DOHH2 (cell line): ENCODE measurements around the gene GRIK2.

Experiments used
- H3F3A ChIP-seq: fragments of 200-600 bp; sonication (generic), shearing (Covaris generic); 2 replicates; pipeline ENCODE4 v1.6.0; 2016; ENCODE audit warnings: antibody characterized with exemption, mild to moderate bottlenecking; ENCODE audit not compliant: control insufficient read depth, insufficient read depth
- H3K27ac ChIP-seq: fragments of 200-600 bp; sonication (generic); 2 replicates; pipeline ENCODE4 v1.5.1; 2014; ENCODE audit warnings: low read depth, mild to moderate bottlenecking, low read length, moderate library complexity
- H3K27me3 ChIP-seq: fragments of 200-600 bp; sonication (generic); 2 replicates; pipeline ENCODE4 v1.6.1; 2014; ENCODE audit warnings: mild to moderate bottlenecking, low read length, mixed read lengths; ENCODE audit not compliant: control insufficient read depth
- H3K36me3 ChIP-seq: fragments of 200-600 bp; sonication (generic); 2 replicates; pipeline ENCODE4 v1.6.1; 2014; ENCODE audit warnings: mild to moderate bottlenecking, low read length, moderate library complexity, mixed read lengths; ENCODE audit not compliant: control insufficient read depth
- H3K4me1 ChIP-seq: fragments of 200-600 bp; sonication (generic); 2 replicates; pipeline ENCODE4 v1.6.1; 2014; ENCODE audit warnings: mild to moderate bottlenecking, low read length, mixed read lengths; ENCODE audit not compliant: control insufficient read depth
- H3K4me2 ChIP-seq: fragments of 200-600 bp; sonication (generic); 2 replicates; pipeline ENCODE4 v1.6.0; 2014; ENCODE audit warnings: mild to moderate bottlenecking, low read length, moderate library complexity
- H3K4me3 ChIP-seq: fragments of 200-600 bp; sonication (generic); 2 replicates; pipeline ENCODE4 v1.5.1; 2014; ENCODE audit warnings: mild to moderate bottlenecking, low read length, mixed read lengths
- H3K79me2 ChIP-seq: fragments of 200-600 bp; sonication (generic); 2 replicates; pipeline ENCODE4 v1.6.1; 2014; ENCODE audit warnings: mild to moderate bottlenecking, low read length, mixed read lengths; ENCODE audit not compliant: control insufficient read depth
- H3K9me2 ChIP-seq: fragments of 200-600 bp; sonication (generic); replicated peaks from 2 replicates; pipeline ENCODE4 v1.6.1; 2014; ENCODE audit warnings: mild to moderate bottlenecking, low read length, mixed read lengths; ENCODE audit not compliant: control insufficient read depth
- H3K9me3 ChIP-seq: fragments of 200-600 bp; sonication (generic); 2 replicates; pipeline ENCODE4 v1.6.1; 2014; ENCODE audit warnings: antibody characterized with exemption, low read length, mixed read lengths; ENCODE audit not compliant: control insufficient read depth, insufficient read depth
- H4K20me1 ChIP-seq: fragments of 200-600 bp; sonication (generic); 2 replicates; pipeline ENCODE4 v1.6.0; 2014; ENCODE audit warnings: low read depth, mild to moderate bottlenecking, antibody characterized with exemption, low read length, moderate library complexity; ENCODE audit not compliant: control insufficient read depth, insufficient read depth
- CTCF ChIP-seq: fragments of 200-600 bp; sonication (generic); IDR thresholded peaks from one replicate; pipeline ENCODE4 v1.5.1; 2014; ENCODE audit warnings: antibody characterized with exemption, mild to moderate bottlenecking, low read depth, low read length; ENCODE audit not compliant: poor library complexity, severe bottlenecking
- EZH2phosphoT487 ChIP-seq: fragments of 200-600 bp; sonication (generic); IDR thresholded peaks from 2 replicates; pipeline ENCODE4 v1.6.1; 2017; ENCODE audit warnings: borderline replicate concordance, mild to moderate bottlenecking, antibody characterized with exemption, low read length, moderate library complexity, mixed read lengths

GRIK2 gene

GRCh38 chr6:101395345-101395744 is 1.8 kb downstream of the GRIK2 start:
- H3K4me3 ChIP-seq = no peak overlapping the region
- H3K36me3 ChIP-seq = no peaks in the 10 kb centered on the region
- no peaks in the 10 kb centered on the region for H3K27me3 ChIP-seq
- no peaks in the 10 kb centered on the region for H3K9me2 ChIP-seq
- H3K9me3 ChIP-seq = no peaks in the 10 kb centered on the region; the same call in 1 of the 2 replicates
- H3K4me2 ChIP-seq = no peak overlapping the region
- no peaks in the 10 kb centered on the region for H3F3A ChIP-seq
- H3K4me1 ChIP-seq = no peaks in the 10 kb centered on the region
- no peaks in the 10 kb centered on the region for H3K79me2 ChIP-seq
- no peak overlapping the region for H3K27ac ChIP-seq
- no peaks in the 10 kb centered on the region for H4K20me1 ChIP-seq
- no peak for TF ChIP-seq CTCF
- TF ChIP-seq EZH2phosphoT487 = no peak

- Histone ChIP-seq H3K27ac (no peak overlapping the region), H3K4me1 (no peaks in the 10 kb centered on the region), H3K4me2 (no peak overlapping the region), H3K9me3 (no peaks in the 10 kb centered on the region; the same call in 1 of the 2 replicates), H3F3A (no peaks in the 10 kb centered on the region), H3K27me3 (no peaks in the 10 kb centered on the region), H3K79me2 (no peaks in the 10 kb centered on the region), H3K4me3 (no peak overlapping the region), H3K36me3 (no peaks in the 10 kb centered on the region), H3K9me2 (no peaks in the 10 kb centered on the region), H4K20me1 (no peaks in the 10 kb centered on the region)
- no peak for TF ChIP-seq EZH2phosphoT487
Observed at GRCh38 chr6:101396548-101397173, 3.2 kb downstream of the GRIK2 start.

DNA sequence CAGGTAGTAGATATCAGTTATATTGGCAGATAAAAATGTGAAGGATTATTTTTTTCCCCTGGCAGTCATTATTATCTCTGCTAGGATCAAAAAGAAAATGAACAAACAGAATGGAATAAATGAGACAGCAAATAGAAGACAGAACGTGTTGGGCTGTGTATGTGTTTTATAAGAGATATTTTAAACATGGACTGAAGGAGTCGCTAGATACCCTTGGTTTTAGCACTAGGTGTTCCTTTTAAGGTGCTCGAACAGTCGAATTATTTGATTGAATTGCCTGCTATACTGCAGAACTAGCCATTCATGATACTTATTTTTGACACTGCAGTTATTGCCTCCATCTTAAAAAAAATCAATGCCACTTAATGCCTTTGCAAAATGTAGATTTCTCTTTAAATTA is 3.7 kb downstream of the GRIK2 start:
- no peaks in the 10 kb centered on the region for H3K4me1 ChIP-seq
- H3K27ac ChIP-seq = no peak overlapping the region
- no peak overlapping the region for H3K4me3 ChIP-seq
- no peaks in the 10 kb centered on the region for H3K9me2 ChIP-seq
- H4K20me1 ChIP-seq = no peaks in the 10 kb centered on the region
- H3K36me3 ChIP-seq = no peaks in the 10 kb centered on the region
- H3K4me2 ChIP-seq = no peak overlapping the region
- no peak for TF ChIP-seq EZH2phosphoT487
- TF ChIP-seq CTCF = no peak
- no peaks in the 10 kb centered on the region for H3K27me3 ChIP-seq
- H3K9me3 ChIP-seq = no peaks in the 10 kb centered on the region; the same call in 1 of the 2 replicates
- no peaks in the 10 kb centered on the region for H3K79me2 ChIP-seq
- no peaks in the 10 kb centered on the region for H3F3A ChIP-seq

- H3F3A ChIP-seq = no peaks in the 10 kb centered on the region
- H3K36me3 ChIP-seq = no peaks in the 10 kb centered on the region
- H3K4me3 ChIP-seq = no peak overlapping the region
- no peak overlapping the region for H3K4me2 ChIP-seq
- no peaks in the 10 kb centered on the region for H3K27me3 ChIP-seq
- no peaks in the 10 kb centered on the region for H3K79me2 ChIP-seq
- H3K4me1 ChIP-seq = no peaks in the 10 kb centered on the region
- no peaks in the 10 kb centered on the region; the same call in 1 of the 2 replicates for H3K9me3 ChIP-seq
- no peak for TF ChIP-seq EZH2phosphoT487
- no peak overlapping the region for H3K27ac ChIP-seq
- no peaks in the 10 kb centered on the region for H4K20me1 ChIP-seq
- no peaks in the 10 kb centered on the region for H3K9me2 ChIP-seq
Observed at GRCh38 chr6:101398716-101399615, 5.5 kb downstream of the GRIK2 start.
